Measurements from ENCODE around the gene FAM186B.

The FAM186B gene

DNA sequence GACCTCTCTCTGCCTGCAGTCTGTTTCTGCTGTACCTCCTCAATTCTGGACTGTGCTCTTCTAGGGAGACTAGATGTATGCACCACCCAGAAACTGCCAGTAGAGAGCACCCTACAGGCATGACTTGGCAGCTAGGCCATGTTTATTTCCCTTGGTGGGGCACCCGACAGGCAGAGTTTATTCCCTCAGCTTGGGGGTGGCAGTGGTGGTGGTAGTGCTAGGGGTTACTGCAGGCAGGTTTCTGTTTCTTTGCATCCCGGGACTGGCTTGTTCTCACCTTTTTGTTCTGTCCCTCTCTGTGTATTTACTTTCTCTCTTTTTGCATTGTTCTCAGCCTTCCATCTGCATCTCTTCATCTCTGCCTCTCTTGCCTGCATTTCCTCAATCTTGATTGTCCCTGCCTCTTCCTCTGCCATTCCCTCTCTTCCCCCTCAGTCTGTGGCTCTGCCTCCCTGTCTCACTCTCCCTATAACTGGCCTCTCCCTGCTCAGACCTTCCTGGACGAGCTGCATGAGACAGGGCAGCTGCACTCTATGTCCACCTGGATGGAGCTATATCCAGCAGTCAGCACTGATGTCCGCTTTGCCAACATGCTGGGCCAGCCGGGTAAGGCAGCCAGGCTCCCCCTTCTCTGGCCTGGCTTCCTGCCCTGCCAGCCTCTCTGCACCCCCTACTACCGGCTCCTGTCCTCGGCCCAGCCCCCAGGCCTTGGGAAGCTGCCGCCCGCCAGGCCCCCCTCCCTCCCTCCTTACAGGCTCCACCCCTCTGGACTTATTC is 31.7 kb upstream of the FAM186B start:
- ChIA-PET CTCF (interaction anchor here (0.6 to 13.9 kb wide), 32 partner anchors 8 to 289 kb away, joined by 3 to 163 read pairs (median 6); partner anchors contain the start of genes FMNL3, PRPF40B and TMBIM6), POLR2A (interaction anchor here (1.4 kb wide), 2 partner anchors 8 to 104 kb away, joined by 4 read pairs; partner anchors contain the start of gene TMBIM6)
- DNase-seq (ENCODE audit: extremely low spot score), result peak; percentile 82
- TF ChIP-seq, protein P1, sequence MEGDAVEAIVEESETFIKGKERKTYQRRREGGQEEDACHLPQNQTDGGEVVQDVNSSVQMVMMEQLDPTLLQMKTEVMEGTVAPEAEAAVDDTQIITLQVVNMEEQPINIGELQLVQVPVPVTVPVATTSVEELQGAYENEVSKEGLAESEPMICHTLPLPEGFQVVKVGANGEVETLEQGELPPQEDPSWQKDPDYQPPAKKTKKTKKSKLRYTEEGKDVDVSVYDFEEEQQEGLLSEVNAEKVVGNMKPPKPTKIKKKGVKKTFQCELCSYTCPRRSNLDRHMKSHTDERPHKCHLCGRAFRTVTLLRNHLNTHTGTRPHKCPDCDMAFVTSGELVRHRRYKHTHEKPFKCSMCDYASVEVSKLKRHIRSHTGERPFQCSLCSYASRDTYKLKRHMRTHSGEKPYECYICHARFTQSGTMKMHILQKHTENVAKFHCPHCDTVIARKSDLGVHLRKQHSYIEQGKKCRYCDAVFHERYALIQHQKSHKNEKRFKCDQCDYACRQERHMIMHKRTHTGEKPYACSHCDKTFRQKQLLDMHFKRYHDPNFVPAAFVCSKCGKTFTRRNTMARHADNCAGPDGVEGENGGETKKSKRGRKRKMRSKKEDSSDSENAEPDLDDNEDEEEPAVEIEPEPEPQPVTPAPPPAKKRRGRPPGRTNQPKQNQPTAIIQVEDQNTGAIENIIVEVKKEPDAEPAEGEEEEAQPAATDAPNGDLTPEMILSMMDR (IDR thresholded peaks at IDR 0.05; ENCODE audit: control extremely low read depth, extremely low read depth, low read depth, missing control alignments), result peak; percentile 73

DNA sequence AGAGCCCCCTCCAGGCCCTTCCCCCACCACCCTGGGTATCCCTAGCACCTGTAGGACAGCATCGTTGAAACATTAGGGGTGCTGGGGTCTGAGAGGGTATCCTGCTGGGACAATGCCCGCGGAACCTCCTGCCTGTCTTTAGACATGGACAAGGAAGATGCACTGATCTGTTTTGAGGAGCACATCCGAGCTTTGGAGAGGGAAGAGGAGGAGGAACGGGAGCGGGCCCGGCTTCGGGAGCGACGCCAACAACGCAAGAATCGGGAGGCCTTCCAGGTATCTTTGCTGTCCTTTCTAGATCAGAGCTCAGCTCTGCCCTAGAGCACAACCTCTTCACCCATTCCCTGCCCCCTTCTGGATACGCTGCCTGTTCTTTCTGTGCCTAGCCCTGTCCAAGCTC is 31.1 kb upstream of the FAM186B start:
- DNase-seq (ENCODE audit: extremely low spot score), result no peak
- TF ChIP-seq, protein P1 (IDR thresholded peaks at IDR 0.05; ENCODE audit: control extremely low read depth, extremely low read depth, low read depth, missing control alignments), result no peak
- ChIA-PET POLR2A (interaction anchor here (1.4 kb wide), 1 partner anchor 8 kb away, joined by 4 read pairs; no protein-coding TSS in a partner anchor), CTCF (interaction anchor here (0.8 to 13.9 kb wide), 29 partner anchors 8 to 279 kb away, joined by 3 to 163 read pairs (median 6); partner anchors contain the start of genes FMNL3, PRPF40B and TMBIM6)

DNA sequence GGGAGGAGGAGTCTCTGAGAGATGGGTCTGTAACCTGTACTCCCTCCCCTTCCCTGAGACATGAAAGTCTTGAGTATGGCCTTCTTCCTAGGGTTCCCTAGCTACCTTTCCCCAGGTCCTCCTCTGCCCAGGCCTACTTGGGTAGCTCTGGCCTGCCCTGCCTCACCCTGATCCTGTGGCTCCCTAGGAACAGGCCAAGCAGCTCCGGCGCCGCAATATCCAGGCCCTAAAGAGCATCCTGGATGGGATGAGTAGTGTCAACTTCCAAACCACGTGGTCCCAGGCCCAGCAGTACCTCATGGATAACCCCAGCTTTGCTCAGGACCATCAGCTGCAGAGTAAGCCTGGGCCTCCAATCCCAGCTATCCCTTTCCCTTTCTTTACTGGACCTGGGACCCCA is 30.2 kb upstream of the FAM186B start:
- CTCF ChIA-PET, result interaction anchor here (0.6 to 13.9 kb wide), 24 partner anchors 9 to 278 kb away, joined by 3 to 163 read pairs (median 5); partner anchors contain the start of genes PRPF40B and TMBIM6
- TF ChIP-seq, protein P1 (IDR thresholded peaks at IDR 0.05; ENCODE audit: control extremely low read depth, extremely low read depth, low read depth, missing control alignments), result no peak

DNA sequence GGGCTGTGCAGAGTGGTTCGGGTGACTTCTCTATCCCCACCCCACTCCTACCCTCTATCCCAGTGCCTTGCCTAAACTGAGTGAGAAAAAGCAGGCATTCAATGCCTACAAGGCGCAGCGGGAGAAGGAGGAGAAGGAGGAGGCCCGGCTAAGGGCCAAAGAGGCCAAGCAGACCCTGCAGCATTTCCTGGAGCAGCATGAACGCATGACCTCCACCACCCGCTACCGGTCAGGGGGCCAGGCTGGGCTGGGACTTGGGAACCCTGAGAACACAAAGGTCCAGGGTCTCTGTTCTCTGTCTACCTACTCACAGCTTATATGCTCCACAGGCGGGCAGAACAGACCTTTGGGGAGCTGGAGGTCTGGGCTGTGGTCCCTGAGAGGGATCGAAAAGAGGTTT is 29.6 kb upstream of the FAM186B start:
- TF ChIP-seq, protein P1 (IDR thresholded peaks at IDR 0.05; ENCODE audit: control extremely low read depth, extremely low read depth, low read depth, missing control alignments), result no peak
- DNase-seq (ENCODE audit: extremely low spot score), result no peak
- CTCF ChIA-PET, result interaction anchor here (0.8 to 13.9 kb wide), 12 partner anchors 10 to 204 kb away, joined by 3 to 163 read pairs (median 5); partner anchors contain the start of genes PRPF40B and TMBIM6
- POLR2A ChIA-PET, result interaction anchor here (1.2 kb wide), 1 partner anchor 106 kb away, joined by 3 read pairs; no protein-coding TSS in a partner anchor

More for the DNA sequence above, 30.2 kb upstream of the FAM186B start:
- POLR2A ChIA-PET, result interaction anchor here (1.2 kb wide), 1 partner anchor 105 kb away, joined by 3 read pairs; no protein-coding TSS in a partner anchor
- DNase-seq (ENCODE audit: extremely low spot score), result no peak

DNA sequence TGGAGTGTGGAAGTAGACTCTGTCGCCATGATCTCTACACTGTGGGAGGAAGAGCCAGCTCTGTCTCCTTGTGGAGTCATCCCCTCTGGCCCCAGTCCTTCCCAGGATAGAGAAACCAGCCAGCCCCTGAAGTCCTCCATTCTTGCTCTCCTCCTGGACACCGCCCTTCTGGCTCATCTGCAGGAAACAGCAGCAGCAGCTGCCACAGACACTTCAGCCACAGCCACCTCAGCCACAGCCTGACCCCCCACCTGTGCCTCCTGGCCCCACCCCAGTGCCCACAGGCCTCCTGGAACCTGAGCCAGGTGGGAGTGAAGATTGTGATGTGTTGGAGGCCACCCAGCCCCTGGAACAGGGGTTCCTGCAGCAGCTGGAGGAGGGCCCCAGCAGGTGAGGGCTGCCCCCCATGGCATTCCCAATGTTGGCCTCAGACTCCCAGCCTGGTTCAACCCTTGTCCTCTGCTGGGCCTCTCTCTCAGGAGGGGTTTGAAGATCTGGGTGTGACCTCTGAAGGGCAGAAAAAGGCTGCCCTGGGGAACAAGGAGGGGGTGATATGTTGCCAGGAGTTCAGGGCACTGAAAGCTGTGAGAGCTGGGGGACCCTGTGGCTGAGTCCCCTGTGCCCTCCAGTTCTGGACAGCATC is 28.4 kb upstream of the FAM186B start:
- TF ChIP-seq, protein P1 (IDR thresholded peaks at IDR 0.05; ENCODE audit: control extremely low read depth, extremely low read depth, low read depth, missing control alignments), result no peak
- CTCF ChIA-PET, result interaction anchor here (1.0 to 13.9 kb wide), 8 partner anchors 9 to 144 kb away, joined by 3 to 163 read pairs (median 5); partner anchors contain the start of gene PRPF40B
- no peak for DNase-seq (ENCODE audit: extremely low spot score)
- POLR2A ChIA-PET, result no interaction called here
